GM19035 (cell line): ENCODE results near the gene CNN3.

Experiments used
- ATAC-seq: cut with Tn5 transposase; IDR thresholded peaks from one replicate; pipeline ENCODE4 v1.9.1; 2021; ENCODE audit not compliant: unreplicated experiment

Gene CNN3

DNA sequence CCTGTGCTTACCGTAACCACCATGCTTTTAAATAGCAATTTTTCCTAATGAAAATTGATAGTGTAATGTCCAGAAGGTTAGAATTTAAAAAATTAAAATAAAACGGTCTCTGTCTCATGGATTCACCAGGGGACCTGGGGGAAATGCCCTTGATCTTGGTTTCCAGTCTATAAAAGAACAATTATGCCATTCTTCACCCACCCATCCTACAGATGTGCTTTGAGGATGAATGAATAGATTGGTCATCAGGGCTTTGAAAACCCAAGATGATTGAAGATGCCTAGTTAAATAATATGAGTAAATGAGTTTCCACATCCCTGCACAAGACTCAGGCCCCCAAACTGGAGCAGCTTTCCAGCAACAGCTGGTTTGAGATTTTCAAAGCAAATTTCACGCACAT, 38.7 kb downstream of the CNN3 start:
- no peak for ATAC-seq

DNA sequence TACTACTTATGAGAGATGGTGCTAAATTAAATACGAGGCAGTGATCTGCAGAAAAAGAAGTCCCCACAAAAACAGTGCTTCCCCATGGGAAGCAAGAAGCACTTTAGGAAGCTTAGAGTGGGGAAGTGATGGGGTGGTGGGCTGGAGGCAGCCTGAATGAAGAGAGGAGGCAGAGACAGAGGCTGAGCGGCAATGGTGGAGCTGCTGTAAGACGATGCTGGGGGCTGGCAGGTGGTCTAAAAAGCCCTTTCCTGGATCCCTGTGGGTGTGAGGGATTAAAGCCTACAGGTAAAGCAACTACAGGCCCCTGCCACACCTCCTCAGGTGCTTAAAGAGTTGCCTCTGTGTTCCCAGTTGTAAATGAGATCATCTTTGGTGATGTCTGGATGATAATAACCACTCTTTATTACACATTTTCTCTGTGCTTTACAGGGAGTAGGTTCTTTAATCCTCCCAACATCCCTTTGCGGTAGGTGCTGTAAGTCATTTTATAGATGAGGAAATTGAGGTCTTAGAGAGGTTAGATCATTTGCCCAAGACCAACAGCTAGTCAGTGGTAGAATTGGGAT, 39.2 kb downstream of the CNN3 start:
- no peak for ATAC-seq

DNA sequence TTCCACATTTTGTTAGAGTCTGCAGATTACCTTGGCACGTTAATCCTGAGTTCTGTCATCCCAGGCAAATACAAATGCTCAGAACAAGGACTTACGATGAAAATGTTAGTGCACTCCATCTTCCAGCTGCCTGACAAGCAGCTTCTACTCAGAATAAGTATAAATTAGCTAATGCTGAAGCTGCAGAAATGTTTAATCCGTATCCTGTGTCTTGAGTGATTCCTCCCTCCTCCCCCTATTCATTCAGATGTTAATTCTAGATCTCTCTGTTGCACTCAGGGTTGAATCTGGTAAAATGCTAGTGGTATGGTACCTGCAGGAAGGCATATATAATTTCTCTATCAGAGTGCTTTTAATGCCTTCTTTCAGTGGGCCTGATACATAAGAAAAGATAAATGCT, 39.8 kb downstream of the CNN3 start:
- no peak for ATAC-seq

DNA sequence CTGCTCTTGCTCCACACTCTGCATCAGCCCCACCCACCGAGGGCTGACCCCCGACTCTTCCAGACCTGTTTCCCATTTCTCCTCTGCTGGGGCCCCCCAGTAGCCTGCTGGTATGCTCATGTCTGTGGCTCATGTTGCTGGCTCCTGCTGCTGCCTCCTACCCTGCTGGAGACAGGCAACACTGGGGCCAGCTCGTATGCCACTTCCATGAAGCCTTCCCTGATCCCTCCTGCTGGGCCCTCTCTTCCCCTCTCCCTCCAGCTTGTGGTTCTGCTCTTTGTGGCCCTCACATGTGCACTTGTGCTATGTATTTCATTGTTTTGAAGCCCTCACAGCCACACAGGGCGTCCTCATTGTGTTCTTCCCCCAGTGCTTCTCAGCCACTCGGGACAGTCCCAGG, 40.5 kb downstream of the CNN3 start:
- ATAC-seq, result no peak

DNA sequence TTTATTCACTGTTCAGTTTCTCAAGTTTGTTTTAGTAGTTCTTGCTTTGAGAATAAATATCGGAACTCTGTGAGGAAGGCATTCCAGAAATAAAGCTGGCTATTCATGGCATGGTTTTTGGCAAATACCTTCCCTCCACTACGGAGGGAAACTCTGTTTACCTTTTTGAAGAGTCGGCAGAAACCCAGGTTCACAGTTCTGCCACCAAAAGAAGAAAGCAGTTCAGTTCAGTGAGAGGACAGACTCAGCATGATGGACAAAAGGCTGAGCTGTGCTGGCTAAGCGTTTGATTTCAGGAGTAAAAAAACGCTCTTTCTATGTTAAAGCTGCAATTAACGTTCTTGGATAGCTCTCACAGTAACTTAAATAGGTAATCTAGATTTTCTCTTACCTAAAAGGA, 42.4 kb downstream of the CNN3 start:
- ATAC-seq, result no peak

DNA sequence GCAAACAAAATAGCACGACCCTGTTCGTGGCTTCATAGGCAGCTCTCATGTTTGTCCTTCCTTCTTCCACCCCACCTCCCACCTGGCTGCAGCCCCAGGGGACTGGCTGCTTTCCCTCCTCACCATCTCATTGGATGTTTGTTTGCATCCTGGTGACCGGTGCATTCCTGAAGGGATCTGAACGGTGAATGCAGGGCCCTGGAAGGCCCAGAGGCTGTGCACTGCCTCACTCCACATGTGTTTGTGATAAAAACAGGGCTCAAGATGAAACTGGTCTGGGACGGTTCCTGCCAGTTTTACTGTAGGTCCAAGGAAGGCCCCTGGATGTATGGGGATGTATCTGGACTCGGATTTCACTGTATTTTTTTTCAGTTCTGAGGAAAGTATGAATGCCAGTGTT, 42.8 kb downstream of the CNN3 start:
- no peak for ATAC-seq

DNA sequence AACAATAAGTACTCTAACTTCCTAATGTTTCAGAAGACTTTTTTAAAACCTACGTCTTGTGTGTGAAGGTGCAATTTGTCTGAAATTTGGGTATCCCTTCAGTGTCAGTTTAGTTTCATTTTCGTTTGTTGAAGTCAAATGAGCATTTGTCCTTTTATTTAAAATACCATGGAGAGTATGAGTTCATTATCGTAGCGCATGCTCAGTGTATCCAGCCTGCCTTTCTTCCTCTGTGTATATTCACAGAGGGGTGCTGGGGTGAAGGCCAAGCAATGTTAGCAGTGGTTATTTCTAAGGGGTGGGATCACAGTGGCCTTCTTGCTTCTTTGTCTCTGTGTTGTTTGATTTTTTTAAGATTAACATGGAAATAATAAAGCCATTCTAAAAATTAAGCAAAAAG, 43.2 kb downstream of the CNN3 start:
- ATAC-seq, result no peak

DNA sequence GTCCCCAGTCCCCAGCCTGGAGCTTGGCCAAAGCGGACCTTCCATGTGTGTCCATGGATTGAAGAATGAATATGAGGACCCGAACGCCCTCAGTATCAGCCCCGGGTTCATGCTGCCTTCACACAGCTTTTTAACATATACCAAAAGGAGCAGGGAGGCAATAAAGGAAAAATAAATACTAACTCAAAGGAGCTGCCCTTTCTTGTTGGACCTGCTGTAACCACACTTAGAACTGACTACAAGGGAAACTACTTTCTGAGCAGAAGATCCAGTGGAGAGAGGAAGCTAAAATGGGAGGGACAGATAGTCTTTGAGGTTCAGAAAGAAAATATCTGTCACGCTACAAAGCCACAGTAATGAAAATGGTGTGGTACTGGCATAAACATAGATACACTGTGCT, 48.6 kb downstream of the CNN3 start:
- ATAC-seq, result no peak

DNA sequence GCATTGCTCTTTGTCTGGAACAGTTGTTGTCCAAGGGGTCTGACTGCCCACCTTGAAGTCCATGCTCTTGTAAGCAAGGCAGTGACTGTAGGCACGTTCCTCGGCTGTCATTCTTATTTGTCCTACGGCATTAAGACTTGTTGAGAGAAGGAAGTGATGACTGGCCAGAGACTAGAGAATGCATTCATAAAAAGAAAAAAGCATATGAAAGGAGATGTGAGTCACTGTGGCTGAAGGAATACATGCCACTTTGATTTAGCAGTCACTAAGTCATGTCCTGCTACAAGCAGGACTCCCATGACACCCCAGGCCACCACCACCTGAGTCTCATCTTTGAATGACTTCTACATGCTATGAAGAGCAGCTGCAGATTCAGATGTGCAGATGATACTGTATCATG, 50.5 kb downstream of the CNN3 start:
- no peak for ATAC-seq

DNA sequence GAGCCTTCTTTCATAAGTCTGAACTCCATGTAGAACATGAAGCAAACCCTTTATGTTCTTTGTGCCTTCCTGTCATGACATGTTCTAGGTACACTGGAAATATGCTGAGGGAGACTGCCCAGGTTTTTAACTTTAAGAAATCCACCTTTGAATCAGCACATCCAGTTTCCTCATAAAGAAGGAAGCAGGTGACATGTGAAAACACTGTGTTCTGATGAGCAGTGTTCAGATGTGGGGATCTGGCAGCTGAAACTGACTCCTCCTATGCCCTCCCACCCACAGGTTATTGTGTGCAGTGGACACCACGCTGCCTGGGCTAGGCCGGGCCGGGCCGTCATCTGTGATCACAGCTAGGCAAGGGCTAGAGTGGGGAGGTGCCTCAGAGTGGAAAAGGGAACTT, 51.1 kb downstream of the CNN3 start:
- ATAC-seq, result no peak

DNA sequence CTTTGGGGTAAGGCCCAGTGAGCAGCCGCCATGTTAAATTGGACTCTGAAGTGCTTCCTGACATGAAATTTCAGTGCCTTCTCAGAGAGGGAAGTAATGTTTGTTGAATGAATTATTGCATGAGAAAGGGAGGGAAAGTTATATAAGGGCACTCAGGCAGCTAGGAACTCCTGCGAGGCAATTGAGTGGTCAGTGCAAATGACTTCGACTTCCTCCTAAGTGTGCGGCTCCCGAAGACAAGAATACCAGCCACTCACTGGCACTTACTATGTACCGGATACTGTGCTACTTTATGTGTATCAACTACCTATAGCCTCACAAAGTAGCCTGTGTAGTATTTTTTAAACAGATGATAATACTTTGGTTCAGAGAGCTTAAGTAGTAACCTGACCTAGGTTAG, 52.5 kb downstream of the CNN3 start:
- ATAC-seq, result no peak

DNA sequence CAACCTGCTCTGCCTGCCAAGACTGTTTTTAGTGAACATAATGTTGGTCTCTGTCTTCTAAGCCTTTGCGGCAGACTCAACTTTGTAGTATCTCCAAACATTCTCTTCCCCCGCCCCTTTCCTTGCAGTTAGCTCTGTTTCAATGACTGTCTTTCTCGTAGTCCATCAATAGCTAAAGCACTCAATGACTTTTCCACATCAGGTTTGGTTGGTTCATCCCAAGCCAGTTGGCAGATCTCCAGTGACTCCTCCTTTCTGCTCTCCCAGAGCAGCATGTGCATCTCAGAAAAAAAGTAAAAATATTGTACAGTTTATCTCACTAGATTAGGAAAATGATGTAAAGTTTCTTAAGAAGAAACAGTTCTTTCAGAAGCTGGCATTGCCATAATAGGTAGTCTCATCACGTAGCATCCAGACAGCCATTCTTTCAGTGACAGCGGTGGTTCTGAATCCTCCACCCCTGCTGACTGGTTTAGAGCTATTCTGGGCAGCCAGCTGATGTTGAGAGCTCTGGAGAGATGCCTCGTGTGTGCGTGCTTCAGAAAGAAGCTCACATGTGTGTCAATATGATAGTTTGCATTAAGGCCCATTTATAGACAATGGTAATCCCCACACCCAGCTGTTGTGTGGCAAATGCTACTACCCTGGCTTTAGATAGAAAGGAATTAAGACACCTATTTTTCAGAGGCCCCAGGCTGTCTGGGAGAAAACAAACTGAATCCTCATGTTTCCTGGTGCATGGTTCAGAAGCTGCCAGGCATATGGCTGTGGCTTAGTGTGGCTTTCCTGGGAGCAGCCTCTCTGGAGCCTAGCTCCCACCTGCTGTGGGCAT, 53.2 kb downstream of the CNN3 start:
- ATAC-seq, result peak; percentile 57

DNA sequence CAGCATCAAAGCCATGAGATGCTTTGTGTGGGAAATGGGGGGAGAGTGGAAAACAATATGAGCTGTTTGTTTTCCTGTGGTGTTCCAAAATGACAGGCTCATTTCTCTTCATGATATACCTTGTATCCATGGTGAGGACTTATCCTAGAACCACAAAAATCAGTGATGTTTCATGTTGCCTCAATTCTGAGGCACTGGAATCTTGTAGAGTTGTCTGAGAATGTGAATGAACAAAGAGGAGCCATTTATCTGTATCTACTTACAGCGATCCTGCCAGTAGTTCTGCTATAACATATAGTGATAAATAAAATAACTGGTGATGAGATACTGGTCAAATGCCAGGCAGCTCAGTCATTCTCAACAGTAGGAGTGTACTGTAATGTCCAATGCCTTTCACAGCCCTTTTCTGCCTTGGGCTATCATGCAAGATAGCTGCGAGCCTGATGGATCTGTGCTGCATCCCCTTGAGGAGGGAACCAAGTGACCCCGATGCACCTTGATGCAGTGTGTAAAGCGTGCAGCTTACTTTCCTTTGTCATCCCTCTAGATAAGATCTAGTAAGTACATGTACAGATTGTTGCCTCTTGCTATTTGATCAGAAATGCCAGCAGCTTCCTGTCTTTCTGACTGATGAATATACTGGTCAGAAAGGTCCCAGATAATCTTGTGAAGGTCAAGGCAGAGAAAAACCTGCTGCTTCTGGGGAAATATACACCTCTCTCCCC, 54.0 kb downstream of the CNN3 start:
- ATAC-seq, result no peak

DNA sequence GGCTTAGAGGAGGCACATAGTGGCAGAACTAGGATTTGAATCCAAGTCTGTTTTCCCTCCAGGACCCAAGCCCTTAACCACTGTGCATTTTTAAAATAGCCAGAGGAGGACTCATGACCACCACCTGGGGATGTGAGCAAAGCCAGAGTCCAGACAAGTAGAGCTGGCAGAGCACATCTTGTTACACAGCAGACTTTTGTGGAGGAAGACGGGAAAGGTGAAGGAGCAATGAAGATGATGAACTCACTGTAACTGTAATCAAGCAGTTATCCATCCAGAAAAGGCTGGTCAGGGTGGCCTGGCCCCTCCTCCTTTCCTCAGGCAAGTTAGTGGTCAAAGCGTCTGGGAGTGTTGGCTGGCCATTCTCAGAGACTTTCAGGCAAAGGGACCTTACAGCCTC, 55.9 kb downstream of the CNN3 start:
- ATAC-seq, result no peak

DNA sequence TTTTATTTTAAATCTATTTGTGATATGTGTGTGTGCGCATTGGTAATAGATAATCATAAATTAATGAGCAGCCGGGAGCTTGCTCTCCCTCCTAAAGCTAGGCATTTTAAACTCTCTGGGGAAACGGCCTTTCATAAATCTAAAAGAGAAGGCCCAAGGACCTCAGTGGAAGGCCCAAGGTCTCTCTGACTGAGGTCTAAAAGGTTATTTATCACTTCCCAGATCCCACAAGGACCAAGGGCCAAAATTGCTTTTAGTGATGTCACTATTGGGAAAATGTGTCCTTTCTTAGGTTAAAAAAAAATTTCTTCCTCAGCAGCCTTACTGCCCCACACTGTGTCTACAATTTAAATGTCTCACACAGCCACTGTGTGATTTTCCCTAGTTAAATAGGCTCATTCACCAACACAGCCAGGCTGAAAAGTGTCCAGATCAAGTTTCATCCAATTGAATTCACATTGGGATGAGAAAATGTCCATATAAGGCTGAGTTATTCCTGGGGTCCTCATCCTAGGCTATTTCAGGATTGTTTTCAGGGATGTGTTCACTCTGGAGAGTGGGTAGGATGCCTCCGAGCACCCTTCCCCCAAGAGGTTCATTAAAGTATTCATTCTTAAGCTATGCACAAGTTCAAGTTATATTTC, 60.6 kb downstream of the CNN3 start:
- no peak for ATAC-seq

DNA sequence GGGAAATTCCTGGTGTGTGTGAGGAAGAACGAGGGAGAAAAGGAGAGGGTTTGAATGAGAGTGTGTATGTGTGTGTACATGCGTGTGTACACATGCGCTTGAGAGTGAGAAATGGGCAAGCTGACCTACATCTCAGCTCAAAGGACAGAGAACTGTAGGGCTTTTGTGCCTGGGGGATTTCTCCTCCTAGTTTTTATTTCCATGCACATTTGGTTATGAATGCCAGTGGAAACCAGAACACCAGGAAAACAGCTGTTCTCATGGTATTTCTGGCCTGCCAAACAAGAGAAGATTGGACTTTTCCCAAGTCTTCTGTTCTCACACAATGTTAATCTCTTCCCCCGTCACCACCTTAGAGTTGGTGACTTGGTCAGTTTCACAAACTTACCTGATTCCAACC, 61.5 kb downstream of the CNN3 start:
- ATAC-seq, result no peak

DNA sequence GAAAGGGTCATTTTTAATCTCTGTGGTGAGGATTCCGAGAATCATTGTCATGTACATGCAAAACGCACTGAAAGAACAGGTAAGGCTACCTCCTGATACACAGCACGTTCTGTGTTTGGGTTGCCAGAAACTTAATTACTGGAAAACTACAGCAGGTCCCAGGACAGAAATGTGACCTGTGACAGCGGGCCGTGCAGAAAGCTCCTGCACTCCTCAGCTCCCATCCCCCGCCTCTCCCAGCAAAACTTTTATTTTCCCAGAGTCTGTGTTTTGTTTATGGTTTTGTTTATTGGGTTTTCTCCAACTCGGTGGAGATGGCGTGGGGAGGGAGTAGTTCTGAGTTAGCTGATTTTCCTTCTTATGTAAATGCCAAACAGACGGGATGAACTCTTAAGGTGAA, 62.1 kb downstream of the CNN3 start:
- no peak for ATAC-seq

DNA sequence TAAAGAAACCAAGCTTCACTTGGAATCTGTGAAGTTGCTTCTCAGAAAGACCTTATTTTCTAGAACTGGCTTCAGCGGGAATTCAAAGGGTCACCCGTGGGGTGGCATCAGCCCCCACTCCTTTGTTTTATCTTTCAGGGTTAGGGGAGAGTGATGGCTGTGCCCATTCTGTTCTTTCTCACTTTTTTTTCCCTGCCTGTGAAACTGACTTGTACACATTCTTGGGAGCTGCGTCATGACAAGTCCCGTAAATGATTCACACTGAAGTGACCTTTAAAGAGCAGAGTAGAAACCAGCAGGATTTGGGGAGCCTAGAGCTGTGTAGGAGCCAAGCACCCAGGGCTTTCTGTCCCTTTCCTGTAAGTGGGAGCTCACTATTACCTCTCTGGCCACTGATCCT, 63.0 kb downstream of the CNN3 start:
- no peak for ATAC-seq

DNA sequence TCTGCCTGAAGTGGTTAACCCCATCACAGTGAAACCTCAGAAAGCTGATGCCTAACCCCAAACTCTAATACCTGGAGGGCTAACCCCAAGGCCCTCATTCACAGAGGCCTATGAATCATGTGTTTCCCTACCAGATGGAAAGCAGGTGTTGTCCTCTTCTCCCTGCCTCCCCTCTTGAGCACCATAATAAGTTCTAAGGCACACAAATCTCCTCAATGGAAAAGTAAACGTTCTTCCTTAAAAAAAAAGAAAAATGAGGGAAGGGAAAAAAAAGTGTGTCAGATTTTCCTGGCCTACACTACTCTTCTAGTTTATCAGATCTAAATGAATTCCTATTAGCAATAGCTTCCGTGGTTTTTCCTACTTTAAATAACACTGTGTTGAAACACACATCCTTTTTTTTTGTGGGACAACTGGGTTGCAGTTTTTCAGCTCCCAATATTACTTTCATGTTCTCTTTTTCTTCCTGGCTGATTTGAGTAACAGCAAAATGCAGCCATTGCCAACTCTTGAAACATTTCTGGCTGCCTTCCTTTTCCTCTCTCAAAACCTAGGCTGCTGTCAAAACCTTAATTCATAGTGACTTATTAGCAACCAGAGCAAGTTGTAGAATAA, 63.5 kb downstream of the CNN3 start:
- ATAC-seq, result no peak

DNA sequence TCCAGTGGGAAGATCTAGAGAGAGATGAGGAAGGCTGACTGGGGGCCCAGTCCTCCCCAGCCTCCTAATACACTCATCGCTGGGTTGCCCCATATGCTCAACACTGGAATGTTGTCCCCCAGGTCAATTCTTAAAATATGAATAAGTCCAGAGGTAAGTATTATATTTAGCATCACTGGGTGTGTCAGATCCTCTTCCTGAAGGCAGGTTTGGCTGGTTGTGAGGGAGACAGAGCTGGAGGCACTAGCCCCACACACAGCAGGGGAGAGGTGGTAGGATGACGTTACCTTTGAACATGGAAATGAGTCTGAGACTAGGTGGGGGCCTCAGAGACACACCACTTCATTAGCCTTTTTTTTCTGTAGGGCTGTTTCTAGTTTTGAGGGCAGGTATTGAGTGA, 64.2 kb downstream of the CNN3 start:
- ATAC-seq, result no peak

DNA sequence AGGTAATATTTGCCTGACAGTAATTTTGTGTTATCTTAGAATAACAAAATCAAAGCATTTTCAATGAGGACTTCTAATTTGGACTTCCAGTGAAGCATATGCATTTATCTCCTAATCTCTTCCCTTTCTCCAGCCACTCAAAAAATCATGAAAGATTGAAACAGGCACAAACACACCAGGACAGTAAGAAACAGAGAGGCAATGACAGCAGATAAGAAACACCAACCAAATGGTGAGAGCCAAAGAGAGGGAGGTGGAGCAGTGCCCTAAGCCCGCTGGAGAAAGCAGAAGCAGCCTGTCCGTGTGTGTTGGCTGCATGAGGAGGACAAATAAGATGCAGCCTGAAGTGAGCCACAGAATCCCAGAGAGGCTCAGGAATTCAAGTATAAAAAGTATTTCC, 67.7 kb downstream of the CNN3 start:
- ATAC-seq, result no peak
